GM23338 (cell line): ENCODE measurements around the gene COBL. TPM values are rescaled to one million over a fixed set of nuclear protein-coding genes. Genes with fewer than 3 reads are reported as not detected.

ENCODE experiments used
- ATAC-seq: fragments of 200-7000 bp; cut with Tn5 transposase; 3 replicates; pipeline ENCODE4 v1.9.1; 2020
- DNase-seq: peaks from one replicate; pipeline ENCODE4 v3.0.0-alpha.2; 2015; ENCODE audit warnings: low spot score
- H2AFZ ChIP-seq: fragments of 200-600 bp; sonication (generic); 2 replicates; pipeline ENCODE4 v1.8.0; 2016; ENCODE audit warnings: antibody characterized with exemption, mild to moderate bottlenecking, moderate library complexity
- H3F3A ChIP-seq: fragments of 200-600 bp; sonication (generic); replicated peaks from 2 replicates; pipeline ENCODE4 v1.8.0; 2017; ENCODE audit warnings: antibody characterized with exemption, mixed run types, low read depth
- H3K27ac ChIP-seq: fragments of 200-600 bp; sonication (generic); 2 replicates; pipeline ENCODE4 v1.6.1; 2016; ENCODE audit warnings: low read depth
- H3K27me3 ChIP-seq: fragments of 200-600 bp; sonication (generic); 2 replicates; pipeline ENCODE4 v1.8.0; 2016; ENCODE audit warnings: mild to moderate bottlenecking, mixed run types, moderate library complexity; ENCODE audit not compliant: insufficient read depth
- H3K36me3 ChIP-seq: fragments of 200-600 bp; sonication (generic); 2 replicates; pipeline ENCODE4 v1.8.0; 2016; ENCODE audit warnings: mild to moderate bottlenecking; ENCODE audit not compliant: insufficient read depth
- H3K4me1 ChIP-seq: fragments of 200-600 bp; sonication (generic); 2 replicates; pipeline ENCODE4 v1.8.0; 2016; ENCODE audit warnings: mild to moderate bottlenecking, moderate library complexity; ENCODE audit not compliant: insufficient read depth
- H3K4me2 ChIP-seq: fragments of 200-600 bp; sonication (generic); 2 replicates; pipeline ENCODE4 v1.7.1; 2017; ENCODE audit warnings: mixed run types
- H3K4me3 ChIP-seq: fragments of 200-600 bp; sonication (generic); 2 replicates; pipeline ENCODE4 v1.6.1; 2016; ENCODE audit warnings: mixed run types
- H3K79me2 ChIP-seq: fragments of 200-600 bp; sonication (generic); replicated peaks from 2 replicates; pipeline ENCODE4 v1.8.0; 2017; ENCODE audit warnings: mild to moderate bottlenecking; ENCODE audit not compliant: insufficient read depth
- H3K9me2 ChIP-seq: fragments of 200-600 bp; sonication (generic); 2 replicates; pipeline ENCODE4 v1.8.0; 2017; ENCODE audit not compliant: insufficient read depth
- H4K20me1 ChIP-seq: fragments of 200-600 bp; sonication (generic); replicated peaks from 2 replicates; pipeline ENCODE4 v1.8.0; 2017; ENCODE audit warnings: mild to moderate bottlenecking; ENCODE audit not compliant: insufficient read depth
- H3K27ac Mint-ChIP-seq: 2 replicates; pipeline ENCODE4 v1.8.0; 2020; ENCODE audit warnings: inconsistent platforms, mild to moderate bottlenecking, moderate library complexity, mixed read lengths
- H3K27me3 Mint-ChIP-seq: 3 replicates; pipeline ENCODE4 v1.8.0; 2022; ENCODE audit warnings: low read depth, mild to moderate bottlenecking, moderate library complexity, mixed read lengths, inconsistent platforms; ENCODE audit not compliant: insufficient read depth, poor library complexity
- H3K36me3 Mint-ChIP-seq: 3 replicates; pipeline ENCODE4 v1.8.0; 2021; ENCODE audit warnings: low read depth, mild to moderate bottlenecking, inconsistent platforms, moderate library complexity, mixed read lengths
- H3K4me1 Mint-ChIP-seq: 3 replicates; pipeline ENCODE4 v1.8.0; 2020; ENCODE audit warnings: mild to moderate bottlenecking, inconsistent platforms, mixed read lengths
- H3K4me3 Mint-ChIP-seq: 3 replicates; pipeline ENCODE4 v1.8.0; 2021; ENCODE audit warnings: moderate library complexity, mild to moderate bottlenecking, inconsistent platforms, mixed read lengths
- H3K9me3 Mint-ChIP-seq: 3 replicates; pipeline ENCODE4 v1.8.0; 2020; ENCODE audit warnings: moderate library complexity, mild to moderate bottlenecking, inconsistent platforms, mixed read lengths
- CREB1 ChIP-seq: fragments of 250-450 bp; sonication (Bioruptor Pico); IDR thresholded peaks from 2 replicates; pipeline ENCODE4 v1.5.0; 2020; ENCODE audit warnings: low read depth, mild to moderate bottlenecking, moderate library complexity
- EZH2 ChIP-seq: fragments of 200-600 bp; sonication (generic); IDR thresholded peaks from one replicate; pipeline ENCODE4 v1.8.0; 2017; ENCODE audit warnings: antibody characterized with exemption, mild to moderate bottlenecking, low read depth; ENCODE audit not compliant: unreplicated experiment
- EZH2phosphoT487 ChIP-seq: fragments of 200-600 bp; sonication (generic); IDR thresholded peaks from one replicate; pipeline ENCODE4 v1.8.1; 2018; ENCODE audit warnings: antibody characterized with exemption; ENCODE audit not compliant: unreplicated experiment
- JUNB ChIP-seq: IDR thresholded peaks from one replicate; pipeline ENCODE4 v1.6.1; 2016; ENCODE audit warnings: antibody characterized with exemption; ENCODE audit not compliant: unreplicated experiment
- NANOG ChIP-seq: IDR thresholded peaks from 2 replicates; pipeline ENCODE4 v1.6.1; 2016; ENCODE audit warnings: antibody characterized with exemption, borderline replicate concordance
- POLR2AphosphoS5 ChIP-seq: IDR thresholded peaks from 2 replicates; pipeline ENCODE4 v1.6.1; 2016; ENCODE audit warnings: antibody characterized with exemption, low read depth
- ZNF114 ChIP-seq: fragments of 250-450 bp; sonication (Bioruptor Pico); IDR thresholded peaks from 2 replicates; pipeline ENCODE4 v1.5.0; 2020; ENCODE audit warnings: mild to moderate bottlenecking, moderate library complexity
- ZNF331 ChIP-seq: fragments of 250-450 bp; sonication (Bioruptor Pico); IDR thresholded peaks from 2 replicates; pipeline ENCODE4 v1.5.0; 2020; ENCODE audit warnings: low read depth, mild to moderate bottlenecking, moderate library complexity
- polyA plus RNA-seq: library from polyadenylated mRNA; unstranded; fragments of >200 nt; fragmentation: Nextera tagmentation; extraction: Ambion mirVana; gene quantifications from 2 replicates; pipeline ENCODE4 v1.2.1, GENCODE V29; 2016
- total RNA-seq: library from RNA; depleted of rRNA; stranded (reverse); fragments of >200 nt; shearing (Covaris generic); gene quantifications from 2 replicates; pipeline ENCODE4 v1.2.3, GENCODE V29; 2014
- TF ChIP-seq, protein P1 (sequence below): fragments of 250-450 bp; sonication (Bioruptor Pico); IDR thresholded peaks from 2 replicates; pipeline ENCODE4 v1.5.0; 2020; ENCODE audit warnings: mild to moderate bottlenecking, moderate library complexity
- TF ChIP-seq, protein P2 (sequence below): IDR thresholded peaks from one replicate; pipeline ENCODE4 v1.6.1; 2018; ENCODE audit warnings: antibody characterized with exemption; ENCODE audit not compliant: unreplicated experiment
- TF ChIP-seq, protein P3 (sequence below), 2 experiments: fragments of 200-600 bp in 1 of 2; sonication (generic) in 1 of 2; conservative IDR thresholded peaks; 2 replicates each; pipeline versions ENCODE4 v1.5.1 to v1.6.1; 2016 to 2017; ENCODE audit warnings: antibody characterized with exemption in 2 of 2, low read depth in 2 of 2, mild to moderate bottlenecking in 2 of 2, moderate library complexity in 1 of 2
- TF ChIP-seq, protein P4 (sequence below): IDR thresholded peaks from 2 replicates; pipeline ENCODE4 v1.6.1; 2016; ENCODE audit warnings: antibody characterized with exemption

Gene COBL
- total and polyA plus RNA-seq, 2 experiments from 2014 or later, result 18.3 to 51.9 TPM

DNA sequence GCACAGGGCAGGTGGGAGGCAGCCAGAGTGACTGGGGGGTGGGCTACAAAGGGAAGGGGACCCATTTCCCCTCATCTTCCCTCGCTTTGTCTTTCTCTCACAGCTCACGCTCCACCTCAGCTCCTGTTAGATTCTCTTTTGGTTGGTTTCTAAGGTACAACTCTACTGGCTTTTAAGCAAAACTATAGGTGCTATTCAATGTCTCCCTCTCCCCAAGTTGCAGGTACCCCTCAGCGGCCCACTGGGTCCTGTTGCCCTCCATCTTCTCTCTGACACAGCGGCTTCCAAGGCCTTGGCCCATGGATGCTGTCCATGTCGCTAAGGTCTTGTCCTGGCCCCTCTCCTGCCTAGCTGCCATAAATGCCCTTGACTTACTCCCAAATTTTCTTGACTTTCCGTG, 168.4 kb downstream of the COBL start:
- Mint-ChIP-seq H3K4me1 (peaks cover 17% of the 10 kb centered on the region), H3K9me3 (peaks cover 43% of the 10 kb centered on the region), H3K4me3 (no peak overlapping the region), H3K27me3 (no peaks in the 10 kb centered on the region), H3K36me3 (peaks cover 58% of the 10 kb centered on the region), H3K27ac (no peak overlapping the region)
- H3K9me2 ChIP-seq, result 0 out of 2 replicates have a peak, but pooled peaks cover 3% of the 10 kb centered on the region
- H3K4me3 ChIP-seq, result no peak overlapping the region
- no peaks in the 10 kb centered on the region for H3F3A ChIP-seq
- TF ChIP-seq, protein P1, sequence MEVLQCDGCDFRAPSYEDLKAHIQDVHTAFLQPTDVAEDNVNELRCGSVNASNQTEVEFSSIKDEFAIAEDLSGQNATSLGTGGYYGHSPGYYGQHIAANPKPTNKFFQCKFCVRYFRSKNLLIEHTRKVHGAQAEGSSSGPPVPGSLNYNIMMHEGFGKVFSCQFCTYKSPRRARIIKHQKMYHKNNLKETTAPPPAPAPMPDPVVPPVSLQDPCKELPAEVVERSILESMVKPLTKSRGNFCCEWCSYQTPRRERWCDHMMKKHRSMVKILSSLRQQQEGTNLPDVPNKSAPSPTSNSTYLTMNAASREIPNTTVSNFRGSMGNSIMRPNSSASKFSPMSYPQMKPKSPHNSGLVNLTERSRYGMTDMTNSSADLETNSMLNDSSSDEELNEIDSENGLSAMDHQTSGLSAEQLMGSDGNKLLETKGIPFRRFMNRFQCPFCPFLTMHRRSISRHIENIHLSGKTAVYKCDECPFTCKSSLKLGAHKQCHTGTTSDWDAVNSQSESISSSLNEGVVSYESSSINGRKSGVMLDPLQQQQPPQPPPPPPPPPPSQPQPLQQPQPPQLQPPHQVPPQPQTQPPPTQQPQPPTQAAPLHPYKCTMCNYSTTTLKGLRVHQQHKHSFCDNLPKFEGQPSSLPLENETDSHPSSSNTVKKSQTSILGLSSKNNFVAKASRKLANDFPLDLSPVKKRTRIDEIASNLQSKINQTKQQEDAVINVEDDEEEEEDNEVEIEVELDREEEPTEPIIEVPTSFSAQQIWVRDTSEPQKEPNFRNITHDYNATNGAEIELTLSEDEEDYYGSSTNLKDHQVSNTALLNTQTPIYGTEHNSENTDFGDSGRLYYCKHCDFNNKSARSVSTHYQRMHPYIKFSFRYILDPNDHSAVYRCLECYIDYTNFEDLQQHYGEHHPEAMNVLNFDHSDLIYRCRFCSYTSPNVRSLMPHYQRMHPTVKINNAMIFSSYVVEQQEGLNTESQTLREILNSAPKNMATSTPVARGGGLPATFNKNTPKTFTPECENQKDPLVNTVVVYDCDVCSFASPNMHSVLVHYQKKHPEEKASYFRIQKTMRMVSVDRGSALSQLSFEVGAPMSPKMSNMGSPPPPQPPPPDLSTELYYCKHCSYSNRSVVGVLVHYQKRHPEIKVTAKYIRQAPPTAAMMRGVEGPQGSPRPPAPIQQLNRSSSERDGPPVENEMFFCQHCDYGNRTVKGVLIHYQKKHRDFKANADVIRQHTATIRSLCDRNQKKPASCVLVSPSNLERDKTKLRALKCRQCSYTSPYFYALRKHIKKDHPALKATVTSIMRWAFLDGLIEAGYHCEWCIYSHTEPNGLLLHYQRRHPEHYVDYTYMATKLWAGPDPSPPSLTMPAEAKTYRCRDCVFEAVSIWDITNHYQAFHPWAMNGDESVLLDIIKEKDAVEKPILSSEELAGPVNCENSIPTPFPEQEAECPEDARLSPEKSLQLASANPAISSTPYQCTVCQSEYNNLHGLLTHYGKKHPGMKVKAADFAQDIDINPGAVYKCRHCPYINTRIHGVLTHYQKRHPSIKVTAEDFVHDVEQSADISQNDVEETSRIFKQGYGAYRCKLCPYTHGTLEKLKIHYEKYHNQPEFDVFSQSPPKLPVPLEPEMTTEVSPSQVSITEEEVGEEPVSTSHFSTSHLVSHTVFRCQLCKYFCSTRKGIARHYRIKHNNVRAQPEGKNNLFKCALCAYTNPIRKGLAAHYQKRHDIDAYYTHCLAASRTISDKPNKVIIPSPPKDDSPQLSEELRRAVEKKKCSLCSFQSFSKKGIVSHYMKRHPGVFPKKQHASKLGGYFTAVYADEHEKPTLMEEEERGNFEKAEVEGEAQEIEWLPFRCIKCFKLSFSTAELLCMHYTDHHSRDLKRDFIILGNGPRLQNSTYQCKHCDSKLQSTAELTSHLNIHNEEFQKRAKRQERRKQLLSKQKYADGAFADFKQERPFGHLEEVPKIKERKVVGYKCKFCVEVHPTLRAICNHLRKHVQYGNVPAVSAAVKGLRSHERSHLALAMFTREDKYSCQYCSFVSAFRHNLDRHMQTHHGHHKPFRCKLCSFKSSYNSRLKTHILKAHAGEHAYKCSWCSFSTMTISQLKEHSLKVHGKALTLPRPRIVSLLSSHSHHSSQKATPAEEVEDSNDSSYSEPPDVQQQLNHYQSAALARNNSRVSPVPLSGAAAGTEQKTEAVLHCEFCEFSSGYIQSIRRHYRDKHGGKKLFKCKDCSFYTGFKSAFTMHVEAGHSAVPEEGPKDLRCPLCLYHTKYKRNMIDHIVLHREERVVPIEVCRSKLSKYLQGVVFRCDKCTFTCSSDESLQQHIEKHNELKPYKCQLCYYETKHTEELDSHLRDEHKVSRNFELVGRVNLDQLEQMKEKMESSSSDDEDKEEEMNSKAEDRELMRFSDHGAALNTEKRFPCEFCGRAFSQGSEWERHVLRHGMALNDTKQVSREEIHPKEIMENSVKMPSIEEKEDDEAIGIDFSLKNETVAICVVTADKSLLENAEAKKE (CRISPR knock-in tag), result no peak
- TF ChIP-seq EZH2 (no peak), NANOG (no peak), CREB1 (no peak), EZH2phosphoT487 (no peak), ZNF114 (no peak), POLR2AphosphoS5 (no peak), JUNB (no peak), ZNF331 (CRISPR knock-in tag) (no peak)
- TF ChIP-seq, protein P2, sequence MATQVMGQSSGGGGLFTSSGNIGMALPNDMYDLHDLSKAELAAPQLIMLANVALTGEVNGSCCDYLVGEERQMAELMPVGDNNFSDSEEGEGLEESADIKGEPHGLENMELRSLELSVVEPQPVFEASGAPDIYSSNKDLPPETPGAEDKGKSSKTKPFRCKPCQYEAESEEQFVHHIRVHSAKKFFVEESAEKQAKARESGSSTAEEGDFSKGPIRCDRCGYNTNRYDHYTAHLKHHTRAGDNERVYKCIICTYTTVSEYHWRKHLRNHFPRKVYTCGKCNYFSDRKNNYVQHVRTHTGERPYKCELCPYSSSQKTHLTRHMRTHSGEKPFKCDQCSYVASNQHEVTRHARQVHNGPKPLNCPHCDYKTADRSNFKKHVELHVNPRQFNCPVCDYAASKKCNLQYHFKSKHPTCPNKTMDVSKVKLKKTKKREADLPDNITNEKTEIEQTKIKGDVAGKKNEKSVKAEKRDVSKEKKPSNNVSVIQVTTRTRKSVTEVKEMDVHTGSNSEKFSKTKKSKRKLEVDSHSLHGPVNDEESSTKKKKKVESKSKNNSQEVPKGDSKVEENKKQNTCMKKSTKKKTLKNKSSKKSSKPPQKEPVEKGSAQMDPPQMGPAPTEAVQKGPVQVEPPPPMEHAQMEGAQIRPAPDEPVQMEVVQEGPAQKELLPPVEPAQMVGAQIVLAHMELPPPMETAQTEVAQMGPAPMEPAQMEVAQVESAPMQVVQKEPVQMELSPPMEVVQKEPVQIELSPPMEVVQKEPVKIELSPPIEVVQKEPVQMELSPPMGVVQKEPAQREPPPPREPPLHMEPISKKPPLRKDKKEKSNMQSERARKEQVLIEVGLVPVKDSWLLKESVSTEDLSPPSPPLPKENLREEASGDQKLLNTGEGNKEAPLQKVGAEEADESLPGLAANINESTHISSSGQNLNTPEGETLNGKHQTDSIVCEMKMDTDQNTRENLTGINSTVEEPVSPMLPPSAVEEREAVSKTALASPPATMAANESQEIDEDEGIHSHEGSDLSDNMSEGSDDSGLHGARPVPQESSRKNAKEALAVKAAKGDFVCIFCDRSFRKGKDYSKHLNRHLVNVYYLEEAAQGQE, result no peak
- TF ChIP-seq, protein P3, sequence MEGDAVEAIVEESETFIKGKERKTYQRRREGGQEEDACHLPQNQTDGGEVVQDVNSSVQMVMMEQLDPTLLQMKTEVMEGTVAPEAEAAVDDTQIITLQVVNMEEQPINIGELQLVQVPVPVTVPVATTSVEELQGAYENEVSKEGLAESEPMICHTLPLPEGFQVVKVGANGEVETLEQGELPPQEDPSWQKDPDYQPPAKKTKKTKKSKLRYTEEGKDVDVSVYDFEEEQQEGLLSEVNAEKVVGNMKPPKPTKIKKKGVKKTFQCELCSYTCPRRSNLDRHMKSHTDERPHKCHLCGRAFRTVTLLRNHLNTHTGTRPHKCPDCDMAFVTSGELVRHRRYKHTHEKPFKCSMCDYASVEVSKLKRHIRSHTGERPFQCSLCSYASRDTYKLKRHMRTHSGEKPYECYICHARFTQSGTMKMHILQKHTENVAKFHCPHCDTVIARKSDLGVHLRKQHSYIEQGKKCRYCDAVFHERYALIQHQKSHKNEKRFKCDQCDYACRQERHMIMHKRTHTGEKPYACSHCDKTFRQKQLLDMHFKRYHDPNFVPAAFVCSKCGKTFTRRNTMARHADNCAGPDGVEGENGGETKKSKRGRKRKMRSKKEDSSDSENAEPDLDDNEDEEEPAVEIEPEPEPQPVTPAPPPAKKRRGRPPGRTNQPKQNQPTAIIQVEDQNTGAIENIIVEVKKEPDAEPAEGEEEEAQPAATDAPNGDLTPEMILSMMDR (conservative IDR thresholded peaks at IDR 0.05; ENCODE audit: low read depth in 2 of 2), result no peak
- TF ChIP-seq, protein P4, sequence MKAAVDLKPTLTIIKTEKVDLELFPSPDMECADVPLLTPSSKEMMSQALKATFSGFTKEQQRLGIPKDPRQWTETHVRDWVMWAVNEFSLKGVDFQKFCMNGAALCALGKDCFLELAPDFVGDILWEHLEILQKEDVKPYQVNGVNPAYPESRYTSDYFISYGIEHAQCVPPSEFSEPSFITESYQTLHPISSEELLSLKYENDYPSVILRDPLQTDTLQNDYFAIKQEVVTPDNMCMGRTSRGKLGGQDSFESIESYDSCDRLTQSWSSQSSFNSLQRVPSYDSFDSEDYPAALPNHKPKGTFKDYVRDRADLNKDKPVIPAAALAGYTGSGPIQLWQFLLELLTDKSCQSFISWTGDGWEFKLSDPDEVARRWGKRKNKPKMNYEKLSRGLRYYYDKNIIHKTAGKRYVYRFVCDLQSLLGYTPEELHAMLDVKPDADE, result no peak
- H3K36me3 ChIP-seq, result peaks cover 7% of the 10 kb centered on the region; the same call in 1 of the 2 replicates
- no peak overlapping the region for H2AFZ ChIP-seq
- DNase-seq (no peak), ATAC-seq (no peak)
- no peak overlapping the region for H3K27ac ChIP-seq
- H3K27me3 ChIP-seq, result no peaks in the 10 kb centered on the region
- peaks cover 13% of the 10 kb centered on the region for H3K4me1 ChIP-seq
- no peaks in the 10 kb centered on the region for H3K79me2 ChIP-seq
- no peak overlapping the region for H3K4me2 ChIP-seq
- 0 out of 2 replicates have a peak, but pooled peaks cover 3% of the 10 kb centered on the region for H4K20me1 ChIP-seq
